HEK293 (cell line): Measurements from ENCODE around the gene BTBD7.
A peak's percentile ranks its signal among the peaks of the same experiment; 100 is the strongest.

Source experiments
- BCL11B ChIP-seq: fragments of 450-650 bp; formaldehyde crosslinking; IDR thresholded peaks from 2 replicates; pipeline ENCODE4 v1.5.1; 2016; ENCODE audit warnings: low read depth, missing biosample characterization, missing genetic modification characterization
- EGR2 ChIP-seq: fragments of 450-650 bp; formaldehyde crosslinking; IDR thresholded peaks from 2 replicates; pipeline ENCODE4 v1.5.1; 2016; ENCODE audit warnings: low read depth, missing biosample characterization, missing genetic modification characterization
- GLIS1 ChIP-seq: fragments of 450-650 bp; formaldehyde crosslinking; IDR thresholded peaks from 2 replicates; pipeline ENCODE4 v1.5.1; 2016; ENCODE audit warnings: missing biosample characterization, missing genetic modification characterization
- HOXA7 ChIP-seq: sonication (generic); formaldehyde crosslinking; IDR thresholded peaks from 2 replicates; pipeline ENCODE4 v1.8.1; 2022; ENCODE audit warnings: missing genetic modification reagents, borderline replicate concordance
- KLF16 ChIP-seq: fragments of 450-650 bp; formaldehyde crosslinking; IDR thresholded peaks from 2 replicates; pipeline ENCODE4 v1.5.1; 2017; ENCODE audit warnings: missing biosample characterization, missing genetic modification characterization
- KLF8 ChIP-seq: fragments of 450-650 bp; formaldehyde crosslinking; IDR thresholded peaks from 2 replicates; pipeline ENCODE4 v1.5.1; 2016; ENCODE audit warnings: missing biosample characterization, missing genetic modification characterization
- SP3 ChIP-seq: fragments of 450-650 bp; formaldehyde crosslinking; IDR thresholded peaks from 2 replicates; pipeline ENCODE4 v1.5.1; 2016; ENCODE audit warnings: missing biosample characterization, missing genetic modification characterization
- ZFP3 ChIP-seq: fragments of 450-650 bp; formaldehyde crosslinking; IDR thresholded peaks from 2 replicates; pipeline ENCODE4 v1.5.1; 2016; ENCODE audit warnings: low read depth, missing biosample characterization, missing genetic modification characterization
- ZNF132 ChIP-seq: fragments of 450-650 bp; formaldehyde crosslinking; IDR thresholded peaks from 2 replicates; pipeline ENCODE4 v1.5.1; 2017; ENCODE audit warnings: missing biosample characterization, missing genetic modification characterization, borderline replicate concordance
- ZNF169 ChIP-seq: fragments of 450-650 bp; formaldehyde crosslinking; IDR thresholded peaks from 2 replicates; pipeline ENCODE4 v1.5.1; 2016; ENCODE audit warnings: missing biosample characterization, missing genetic modification characterization
- ZNF221 ChIP-seq: fragments of 450-650 bp; formaldehyde crosslinking; IDR thresholded peaks from 2 replicates; pipeline ENCODE4 v1.5.1; 2017; ENCODE audit warnings: missing biosample characterization, missing genetic modification characterization, borderline replicate concordance
- ZNF23 ChIP-seq: fragments of 450-650 bp; formaldehyde crosslinking; IDR thresholded peaks from 2 replicates; pipeline ENCODE4 v1.5.1; 2016; ENCODE audit warnings: missing biosample characterization, missing genetic modification characterization, borderline replicate concordance
- ZNF335 ChIP-seq: fragments of 450-650 bp; formaldehyde crosslinking; conservative IDR thresholded peaks from 2 replicates; pipeline ENCODE4 v1.5.1; 2016; ENCODE audit warnings: missing biosample characterization, missing genetic modification characterization
- ZNF366 ChIP-seq: fragments of 450-650 bp; formaldehyde crosslinking; conservative IDR thresholded peaks from 2 replicates; pipeline ENCODE4 v1.5.1; 2016; ENCODE audit warnings: missing biosample characterization, missing genetic modification characterization
- ZNF37A ChIP-seq: fragments of 450-650 bp; IDR thresholded peaks from 2 replicates; pipeline ENCODE4 v1.5.1; 2018; ENCODE audit warnings: missing biosample characterization, missing genetic modification characterization
- ZNF426 ChIP-seq: fragments of 450-650 bp; formaldehyde crosslinking; IDR thresholded peaks from 2 replicates; pipeline ENCODE4 v1.5.1; 2017; ENCODE audit warnings: missing biosample characterization, missing genetic modification characterization, mild to moderate bottlenecking, inconsistent platforms, moderate library complexity
- ZNF571 ChIP-seq: fragments of 450-650 bp; formaldehyde crosslinking; IDR thresholded peaks from 2 replicates; pipeline ENCODE4 v1.5.0; 2017; ENCODE audit warnings: missing biosample characterization, missing genetic modification characterization
- ZNF610 ChIP-seq: fragments of 450-650 bp; formaldehyde crosslinking; IDR thresholded peaks from 2 replicates; pipeline ENCODE4 v1.5.1; 2016; ENCODE audit warnings: missing biosample characterization, missing genetic modification characterization, borderline replicate concordance
- ZNF624 ChIP-seq: fragments of 450-650 bp; formaldehyde crosslinking; IDR thresholded peaks from 2 replicates; pipeline ENCODE4 v1.5.1; 2017; ENCODE audit warnings: missing biosample characterization, missing genetic modification characterization
- ZNF658 ChIP-seq: fragments of 450-650 bp; formaldehyde crosslinking; IDR thresholded peaks from 2 replicates; pipeline ENCODE4; 2016; ENCODE audit warnings: missing biosample characterization, missing genetic modification characterization
- ZSCAN16 ChIP-seq: fragments of 450-650 bp; formaldehyde crosslinking; IDR thresholded peaks from 2 replicates; pipeline ENCODE4 v1.5.1; 2016; ENCODE audit warnings: missing biosample characterization, missing genetic modification characterization
- ZSCAN23 ChIP-seq: fragments of 450-650 bp; formaldehyde crosslinking; IDR thresholded peaks from 2 replicates; pipeline ENCODE4 v1.5.1; 2016; ENCODE audit warnings: missing biosample characterization, missing genetic modification characterization
- TF ChIP-seq, protein P1 (sequence below): fragments of 450-650 bp; formaldehyde crosslinking; IDR thresholded peaks from 2 replicates; pipeline ENCODE4 v1.5.1; 2016; ENCODE audit warnings: missing biosample characterization, missing genetic modification characterization
- TF ChIP-seq, protein P2 (sequence below): fragments of 450-650 bp; formaldehyde crosslinking; IDR thresholded peaks from 2 replicates; pipeline ENCODE4 v1.5.1; 2017; ENCODE audit warnings: missing biosample characterization, missing genetic modification characterization
- TF ChIP-seq, protein P3 (sequence below): fragments of 450-650 bp; formaldehyde crosslinking; IDR thresholded peaks from 2 replicates; pipeline ENCODE4 v1.5.1; 2016; ENCODE audit warnings: missing biosample characterization, missing genetic modification characterization
- TF ChIP-seq, protein P4 (sequence below): fragments of 450-650 bp; formaldehyde crosslinking; IDR thresholded peaks from 2 replicates; pipeline ENCODE4 v1.5.1; 2016; ENCODE audit warnings: missing biosample characterization, missing genetic modification characterization
- TF ChIP-seq, protein P5 (sequence below): fragments of 450-650 bp; formaldehyde crosslinking; IDR thresholded peaks from 2 replicates; pipeline ENCODE4 v1.5.1; 2016; ENCODE audit warnings: missing biosample characterization, missing genetic modification characterization
- TF ChIP-seq, protein P6 (sequence below): fragments of 450-650 bp; formaldehyde crosslinking; IDR thresholded peaks from 2 replicates; pipeline ENCODE4 v1.5.1; 2016; ENCODE audit warnings: missing biosample characterization, missing genetic modification characterization, borderline replicate concordance

Gene BTBD7

DNA sequence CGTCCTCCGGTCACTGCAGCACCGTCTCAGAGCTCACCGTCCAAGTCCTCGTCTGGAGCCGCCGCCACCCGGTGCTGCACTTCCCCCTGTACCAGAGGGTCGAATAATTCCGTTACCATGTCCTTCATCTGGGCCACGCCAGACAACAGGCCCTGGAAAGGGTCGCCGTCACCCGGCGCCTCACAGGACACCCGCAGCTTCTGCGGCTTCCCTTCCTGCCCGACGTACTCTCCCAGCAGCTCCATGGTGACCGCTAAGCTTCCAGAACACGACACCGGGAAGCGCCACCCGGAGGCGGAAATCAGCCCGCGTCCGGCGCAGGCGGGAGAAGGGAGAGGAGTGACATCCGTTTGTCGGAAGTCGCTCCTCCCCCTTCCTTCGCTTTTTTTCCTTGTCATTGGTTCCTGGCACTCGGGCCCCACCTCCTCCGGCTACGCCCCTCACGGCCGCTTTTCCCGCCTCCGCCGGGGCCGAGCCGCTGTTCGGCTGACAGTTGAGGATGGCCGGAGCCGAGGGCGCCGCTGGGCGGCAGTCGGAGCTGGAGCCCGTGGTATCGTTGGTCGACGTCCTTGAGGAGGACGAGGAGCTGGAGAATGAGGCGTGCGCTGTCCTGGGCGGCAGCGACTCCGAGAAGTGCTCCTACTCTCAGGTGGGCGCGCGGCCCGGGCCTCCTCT is 125.9 kb downstream of the BTBD7 start, which contains the start of the genes GON7 and UBR7 (continued):
- TF ChIP-seq ZNF658 (tag by site-specific recombination) = no peak
- TF ChIP-seq GLIS1 (tag by site-specific recombination) = no peak
- TF ChIP-seq ZNF169 (tag by site-specific recombination) = no peak
- TF ChIP-seq ZNF366 (tag by site-specific recombination) = peak; percentile 74
- TF ChIP-seq ZNF426 = no peak
- TF ChIP-seq, protein P1, sequence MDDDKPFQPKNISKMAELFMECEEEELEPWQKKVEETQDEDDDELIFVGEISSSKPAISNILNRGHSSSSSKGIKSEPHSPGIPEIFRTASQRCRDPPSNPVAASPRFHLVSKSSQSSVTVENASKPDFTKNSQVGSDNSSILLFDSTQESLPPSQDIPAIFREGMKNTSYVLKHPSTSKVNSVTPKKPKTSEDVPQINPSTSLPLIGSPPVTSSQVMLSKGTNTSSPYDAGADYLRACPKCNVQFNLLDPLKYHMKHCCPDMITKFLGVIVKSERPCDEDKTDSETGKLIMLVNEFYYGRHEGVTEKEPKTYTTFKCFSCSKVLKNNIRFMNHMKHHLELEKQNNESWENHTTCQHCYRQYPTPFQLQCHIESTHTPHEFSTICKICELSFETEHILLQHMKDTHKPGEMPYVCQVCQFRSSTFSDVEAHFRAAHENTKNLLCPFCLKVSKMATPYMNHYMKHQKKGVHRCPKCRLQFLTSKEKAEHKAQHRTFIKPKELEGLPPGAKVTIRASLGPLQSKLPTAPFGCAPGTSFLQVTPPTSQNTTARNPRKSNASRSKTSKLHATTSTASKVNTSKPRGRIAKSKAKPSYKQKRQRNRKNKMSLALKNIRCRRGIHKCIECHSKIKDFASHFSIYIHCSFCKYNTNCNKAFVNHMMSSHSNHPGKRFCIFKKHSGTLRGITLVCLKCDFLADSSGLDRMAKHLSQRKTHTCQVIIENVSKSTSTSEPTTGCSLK (tag by site-specific recombination) = no peak
- no peak for TF ChIP-seq ZNF37A (tag by site-specific recombination)
- TF ChIP-seq SP3 = peak; percentile 96
- TF ChIP-seq, protein P2, sequence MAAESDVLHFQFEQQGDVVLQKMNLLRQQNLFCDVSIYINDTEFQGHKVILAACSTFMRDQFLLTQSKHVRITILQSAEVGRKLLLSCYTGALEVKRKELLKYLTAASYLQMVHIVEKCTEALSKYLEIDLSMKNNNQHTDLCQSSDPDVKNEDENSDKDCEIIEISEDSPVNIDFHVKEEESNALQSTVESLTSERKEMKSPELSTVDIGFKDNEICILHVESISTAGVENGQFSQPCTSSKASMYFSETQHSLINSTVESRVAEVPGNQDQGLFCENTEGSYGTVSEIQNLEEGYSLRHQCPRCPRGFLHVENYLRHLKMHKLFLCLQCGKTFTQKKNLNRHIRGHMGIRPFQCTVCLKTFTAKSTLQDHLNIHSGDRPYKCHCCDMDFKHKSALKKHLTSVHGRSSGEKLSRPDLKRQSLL (tag by site-specific recombination) = peak; percentile 82; the same call in 1 of the 2 replicates
- no peak for TF ChIP-seq ZFP3 (tag by site-specific recombination)
- TF ChIP-seq ZNF23 = no peak
- peak; percentile 70 for TF ChIP-seq EGR2 (tag by site-specific recombination)
- no peak for TF ChIP-seq ZNF571
- TF ChIP-seq ZSCAN16 (tag by site-specific recombination) = no peak
- TF ChIP-seq BCL11B (tag by site-specific recombination) = no peak
- no peak for TF ChIP-seq ZNF624 (tag by site-specific recombination)
- no peak for TF ChIP-seq ZSCAN23 (tag by site-specific recombination)
- TF ChIP-seq KLF8 = peak; percentile 81; the same call in 1 of the 2 replicates
- TF ChIP-seq, protein P3, sequence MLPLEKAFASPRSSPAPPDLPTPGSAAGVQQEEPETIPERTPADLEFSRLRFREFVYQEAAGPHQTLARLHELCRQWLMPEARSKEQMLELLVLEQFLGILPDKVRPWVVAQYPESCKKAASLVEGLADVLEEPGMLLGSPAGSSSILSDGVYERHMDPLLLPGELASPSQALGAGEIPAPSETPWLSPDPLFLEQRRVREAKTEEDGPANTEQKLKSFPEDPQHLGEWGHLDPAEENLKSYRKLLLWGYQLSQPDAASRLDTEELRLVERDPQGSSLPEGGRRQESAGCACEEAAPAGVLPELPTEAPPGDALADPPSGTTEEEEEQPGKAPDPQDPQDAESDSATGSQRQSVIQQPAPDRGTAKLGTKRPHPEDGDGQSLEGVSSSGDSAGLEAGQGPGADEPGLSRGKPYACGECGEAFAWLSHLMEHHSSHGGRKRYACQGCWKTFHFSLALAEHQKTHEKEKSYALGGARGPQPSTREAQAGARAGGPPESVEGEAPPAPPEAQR = peak; percentile 47; the same call in 1 of the 2 replicates
- no peak for TF ChIP-seq ZNF221 (tag by site-specific recombination)
- TF ChIP-seq, protein P4, sequence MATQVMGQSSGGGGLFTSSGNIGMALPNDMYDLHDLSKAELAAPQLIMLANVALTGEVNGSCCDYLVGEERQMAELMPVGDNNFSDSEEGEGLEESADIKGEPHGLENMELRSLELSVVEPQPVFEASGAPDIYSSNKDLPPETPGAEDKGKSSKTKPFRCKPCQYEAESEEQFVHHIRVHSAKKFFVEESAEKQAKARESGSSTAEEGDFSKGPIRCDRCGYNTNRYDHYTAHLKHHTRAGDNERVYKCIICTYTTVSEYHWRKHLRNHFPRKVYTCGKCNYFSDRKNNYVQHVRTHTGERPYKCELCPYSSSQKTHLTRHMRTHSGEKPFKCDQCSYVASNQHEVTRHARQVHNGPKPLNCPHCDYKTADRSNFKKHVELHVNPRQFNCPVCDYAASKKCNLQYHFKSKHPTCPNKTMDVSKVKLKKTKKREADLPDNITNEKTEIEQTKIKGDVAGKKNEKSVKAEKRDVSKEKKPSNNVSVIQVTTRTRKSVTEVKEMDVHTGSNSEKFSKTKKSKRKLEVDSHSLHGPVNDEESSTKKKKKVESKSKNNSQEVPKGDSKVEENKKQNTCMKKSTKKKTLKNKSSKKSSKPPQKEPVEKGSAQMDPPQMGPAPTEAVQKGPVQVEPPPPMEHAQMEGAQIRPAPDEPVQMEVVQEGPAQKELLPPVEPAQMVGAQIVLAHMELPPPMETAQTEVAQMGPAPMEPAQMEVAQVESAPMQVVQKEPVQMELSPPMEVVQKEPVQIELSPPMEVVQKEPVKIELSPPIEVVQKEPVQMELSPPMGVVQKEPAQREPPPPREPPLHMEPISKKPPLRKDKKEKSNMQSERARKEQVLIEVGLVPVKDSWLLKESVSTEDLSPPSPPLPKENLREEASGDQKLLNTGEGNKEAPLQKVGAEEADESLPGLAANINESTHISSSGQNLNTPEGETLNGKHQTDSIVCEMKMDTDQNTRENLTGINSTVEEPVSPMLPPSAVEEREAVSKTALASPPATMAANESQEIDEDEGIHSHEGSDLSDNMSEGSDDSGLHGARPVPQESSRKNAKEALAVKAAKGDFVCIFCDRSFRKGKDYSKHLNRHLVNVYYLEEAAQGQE (tag by site-specific recombination) = no peak
- TF ChIP-seq ZNF132 = no peak
- TF ChIP-seq, protein P5, sequence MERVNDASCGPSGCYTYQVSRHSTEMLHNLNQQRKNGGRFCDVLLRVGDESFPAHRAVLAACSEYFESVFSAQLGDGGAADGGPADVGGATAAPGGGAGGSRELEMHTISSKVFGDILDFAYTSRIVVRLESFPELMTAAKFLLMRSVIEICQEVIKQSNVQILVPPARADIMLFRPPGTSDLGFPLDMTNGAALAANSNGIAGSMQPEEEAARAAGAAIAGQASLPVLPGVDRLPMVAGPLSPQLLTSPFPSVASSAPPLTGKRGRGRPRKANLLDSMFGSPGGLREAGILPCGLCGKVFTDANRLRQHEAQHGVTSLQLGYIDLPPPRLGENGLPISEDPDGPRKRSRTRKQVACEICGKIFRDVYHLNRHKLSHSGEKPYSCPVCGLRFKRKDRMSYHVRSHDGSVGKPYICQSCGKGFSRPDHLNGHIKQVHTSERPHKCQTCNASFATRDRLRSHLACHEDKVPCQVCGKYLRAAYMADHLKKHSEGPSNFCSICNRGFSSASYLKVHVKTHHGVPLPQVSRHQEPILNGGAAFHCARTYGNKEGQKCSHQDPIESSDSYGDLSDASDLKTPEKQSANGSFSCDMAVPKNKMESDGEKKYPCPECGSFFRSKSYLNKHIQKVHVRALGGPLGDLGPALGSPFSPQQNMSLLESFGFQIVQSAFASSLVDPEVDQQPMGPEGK (tag by site-specific recombination) = no peak
- peak; percentile 77; the same call in 1 of the 2 replicates for TF ChIP-seq KLF16
- 0 out of 2 replicates have a peak, but pooled peaks have one; percentile 18 for TF ChIP-seq ZNF610 (tag by site-specific recombination)
- TF ChIP-seq HOXA7 = no peak
- TF ChIP-seq, protein P6, sequence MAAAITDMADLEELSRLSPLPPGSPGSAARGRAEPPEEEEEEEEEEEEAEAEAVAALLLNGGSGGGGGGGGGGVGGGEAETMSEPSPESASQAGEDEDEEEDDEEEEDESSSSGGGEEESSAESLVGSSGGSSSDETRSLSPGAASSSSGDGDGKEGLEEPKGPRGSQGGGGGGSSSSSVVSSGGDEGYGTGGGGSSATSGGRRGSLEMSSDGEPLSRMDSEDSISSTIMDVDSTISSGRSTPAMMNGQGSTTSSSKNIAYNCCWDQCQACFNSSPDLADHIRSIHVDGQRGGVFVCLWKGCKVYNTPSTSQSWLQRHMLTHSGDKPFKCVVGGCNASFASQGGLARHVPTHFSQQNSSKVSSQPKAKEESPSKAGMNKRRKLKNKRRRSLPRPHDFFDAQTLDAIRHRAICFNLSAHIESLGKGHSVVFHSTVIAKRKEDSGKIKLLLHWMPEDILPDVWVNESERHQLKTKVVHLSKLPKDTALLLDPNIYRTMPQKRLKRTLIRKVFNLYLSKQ (tag by site-specific recombination) = no peak
- peak; percentile 94 for TF ChIP-seq ZNF335 (tag by site-specific recombination)
